Pancreas (tissue), 10 donors: Measurements from ENCODE around the gene MED25. TPM values are rescaled to one million over a fixed set of nuclear protein-coding genes. Genes with fewer than 3 reads are reported as not detected.

Experiments used
- ATAC-seq, 4 donors: fragments of 200-7000 bp; cut with Tn5 transposase; one replicate each; pipeline versions ENCODE4 v1.8.0 to v1.9.1; 2020; ENCODE audit warnings: mild to moderate bottlenecking in 4 of 4, moderate library complexity in 4 of 4
- DNase-seq, 6 donors: peaks; one replicate each; pipeline ENCODE4 v3.0.0-alpha.2; 2020
- FAIRE-seq: peaks from 2 replicates; lab custom pipeline; 2012; peaks lifted over from hg19 to GRCh38; lab: Jason Lieb, UNC
- H3K27ac ChIP-seq, 4 donors: fragments of 200-600 bp; sonication (generic); 1 replicate in 3 of 4; 2 replicates in 1 of 4; pipeline versions ENCODE4 v1.5.0 to v1.8.0; 2020
- H3K27me3 ChIP-seq, 4 donors: fragments of 200-600 bp; one replicate each; pipeline ENCODE4 v1.8.0; 2021
- H3K36me3 ChIP-seq, 3 donors: fragments of 200-600 bp; sonication (generic) in 1 of 3; one replicate each; pipeline versions ENCODE4 v1.5.0 to v1.8.0; 2020 to 2021
- H3K4me1 ChIP-seq, 3 donors: fragments of 200-600 bp; one replicate each; pipeline ENCODE4 v1.8.0; 2021
- H3K4me3 ChIP-seq, 4 donors: fragments of 200-600 bp; sonication (generic) in 2 of 4; one replicate each; pipeline versions ENCODE4 v1.5.0 to v1.8.0; 2020 to 2021
- H3K9me3 ChIP-seq, 4 donors: fragments of 200-600 bp; one replicate each; pipeline ENCODE4 v1.8.0; 2021
- CTCF ChIP-seq, 4 donors: fragments of 200-600 bp; sonication (generic) in 3 of 4; IDR thresholded peaks; one replicate each; pipeline versions ENCODE4 v1.5.0 to v1.8.0; 2021; ENCODE audit warnings: antibody characterized with exemption in 4 of 4
- WGBS, 2 donors: extraction: QIAGEN DNeasy Blood & Tissue Kit; methylation state at CpG; one replicate each; pipeline ENCODE4 v1.1.7; 2013; 5-methylcytosine and 5-hydroxymethylcytosine counted together
- intact Hi-C, 3 donors: fragments of 100-400 bp; cut with DNase I; formaldehyde crosslinking; loops; one replicate each; pipeline versions ENCODE4 v1.11.1 to v1.14.2; 2022
- polyA plus RNA-seq, 2 donors: library from polyadenylated mRNA; stranded (reverse); fragments of 200-250 nt; gene quantifications; one replicate each; pipeline ENCODE4 v1.2.3, GENCODE V29; 2013
- total RNA-seq, 6 donors: library from RNA; stranded (reverse); fragmentation: NEBNext Ultra II Directional in 4 of 6; extraction: Animal tissue kit (Norgen Biotek cat#: 25700) in 4 of 6; gene quantifications; one replicate each; pipeline versions ENCODE4 v1.2.1 to v1.2.4, GENCODE V29; 2021 to 2023
- donor health status: healthy with polysubstance abuse.
- donor health status: DM: no; HTN: no; CAD: no; lungs with moderate emphysema.
- donor health status: DM: no; HTN: no; CAD: no.
- donor health status: control.
- donor health status: control.
- donor health status: Bipolar disorder and iron deficiency.
- donor health status: DM: yes; HTN: yes; CAD: no.
- donor health status: DM: no; HTN: no; CAD: no.
- donor health status: DM: no; HTN: no; CAD: no.
- donor health status: DM: yes; HTN: yes; CAD: no.

MED25 gene
- total and polyA plus RNA-seq, 8 donors, result 19.4 to 60.0 (median 27.8) TPM

- no peak for TF ChIP-seq CTCF (IDR thresholded peaks at IDR 0.05)
- Histone ChIP-seq H3K27me3 (no peaks in the 10 kb centered on the region), H3K4me1 (peaks cover 9 to 19% (median 19%) of the 10 kb centered on the region in 3 donors), H3K9me3 (no peaks in the 10 kb centered on the region), H3K36me3 (peaks cover 0 to 35% (median 10%) of the 10 kb centered on the region in 3 donors), H3K27ac (no peak overlapping the region), H3K4me3 (no peak overlapping the region)
- ATAC-seq (no peak), DNase-seq (peak in 3 of 6 donors; percentile 29 to 83 (median 53)), FAIRE-seq (no peak)
- 85 to 89% methylated on average over 51 to 60 of the region's 60 CpGs for WGBS, 2 donors
- intact Hi-C loops, result no loop called here
Measured at GRCh38 chr19:49861541-49862378, 43.7 kb downstream of the MED25 start.

GRCh38 chr19:49862391-49863253 is 44.5 kb downstream of the MED25 start:
- intact Hi-C loops, result no loop called here
- 88% methylated on average over 45 to 49 of the region's 49 CpGs for WGBS, 2 donors
- peak in 4 of 6 donors; percentile 21 to 86 (median 44) for DNase-seq

GRCh38 chr19:49863254-49863934 is 45.3 kb downstream of the MED25 start:
- H3K27ac ChIP-seq, result no peak overlapping the region
- H3K4me3 ChIP-seq, result no peak overlapping the region
- TF ChIP-seq CTCF (IDR thresholded peaks at IDR 0.05), result no peak
- no peaks in the 10 kb centered on the region for H3K9me3 ChIP-seq
- no peaks in the 10 kb centered on the region for H3K27me3 ChIP-seq
- intact Hi-C loops, result no loop called here
- FAIRE-seq, result no peak
- DNase-seq, result peak in 2 of 6 donors; percentile 22 to 38
- 91 to 94% methylated on average over 24 of the region's 24 CpGs for WGBS, 2 donors
- ATAC-seq, result no peak
- H3K4me1 ChIP-seq, result peaks cover 9 to 22% (median 19%) of the 10 kb centered on the region in 3 donors
- H3K36me3 ChIP-seq, result peaks cover 0 to 19% (median 0%) of the 10 kb centered on the region in 3 donors

More at GRCh38 chr19:49862391-49863253, 44.5 kb downstream of the MED25 start:
- Histone ChIP-seq H3K27me3 (no peaks in the 10 kb centered on the region), H3K4me3 (no peak overlapping the region), H3K4me1 (peaks cover 9 to 19% (median 19%) of the 10 kb centered on the region in 3 donors), H3K9me3 (no peaks in the 10 kb centered on the region), H3K36me3 (peaks cover 0 to 26% (median 1%) of the 10 kb centered on the region in 3 donors), H3K27ac (no peak overlapping the region)
- ATAC-seq (no peak), FAIRE-seq (no peak)
- no peak for TF ChIP-seq CTCF (IDR thresholded peaks at IDR 0.05)

GRCh38 chr19:49863935-49864320 is 45.8 kb downstream of the MED25 start:
- DNase-seq, result peak in 2 of 6 donors; percentile 25 to 52
- Histone ChIP-seq H3K27me3 (no peaks in the 10 kb centered on the region), H3K4me3 (no peak overlapping the region), H3K27ac (no peak overlapping the region), H3K4me1 (peaks cover 9 to 26% (median 19%) of the 10 kb centered on the region in 3 donors), H3K9me3 (no peaks in the 10 kb centered on the region), H3K36me3 (peaks cover 0 to 16% (median 0%) of the 10 kb centered on the region in 3 donors)
- TF ChIP-seq CTCF (IDR thresholded peaks at IDR 0.05), result no peak
- WGBS, 2 donors, result 81 to 83% methylated on average over 17 of the region's 17 CpGs
- intact Hi-C loops, result no loop called here
- ATAC-seq, result no peak
- no peak for FAIRE-seq
